T-helper 17 cell (primary cell): ENCODE data around the gene HK2. TPM values are rescaled to one million over a fixed set of nuclear protein-coding genes. Genes with fewer than 3 reads are reported as not detected.
"Not testable (repeated sequence)": the region's sequence is repeated elsewhere in the genome, so short reads cannot be mapped to it uniquely, and the experiment has no call there.

Experiments used
- ATAC-seq: fragments of 150-1000 bp; cut with Tn5 transposase; 2 replicates; pipeline ENCODE4 v1.10.0; 2021; ENCODE audit warnings: mild to moderate bottlenecking, moderate library complexity
- DNase-seq, 3 donors: peaks; one replicate each; pipeline versions ENCODE4 v3.0.0 to v3.0.0-alpha.2; 2020 to 2021
- H3K9me3 ChIP-seq: one replicate; pipeline ENCODE4 v1.7.0; 2013; ENCODE audit warnings: low read length, mild to moderate bottlenecking; ENCODE audit not compliant: control insufficient read depth, poor library complexity, severe bottlenecking
- H3K27ac Mint-ChIP-seq: one replicate; pipeline ENCODE4 v1.8.0; 2022; ENCODE audit warnings: mild to moderate bottlenecking, moderate library complexity, mixed read lengths
- H3K27me3 Mint-ChIP-seq: one replicate; pipeline ENCODE4 v1.8.0; 2022; ENCODE audit warnings: mixed read lengths
- H3K36me3 Mint-ChIP-seq: one replicate; pipeline ENCODE4 v1.8.0; 2022; ENCODE audit warnings: low read depth, mixed read lengths
- H3K4me1 Mint-ChIP-seq: one replicate; pipeline ENCODE4 v1.8.0; 2022; ENCODE audit warnings: mild to moderate bottlenecking, mixed read lengths
- H3K4me3 Mint-ChIP-seq: one replicate; pipeline ENCODE4 v1.8.0; 2022; ENCODE audit warnings: mild to moderate bottlenecking, moderate library complexity, mixed read lengths
- total RNA-seq, 4 donors: library from RNA in 2 of 4; stranded (reverse) in 2 of 4; gene quantifications; one replicate each; pipeline ENCODE4 v1.2.3 and lab custom pipeline; 2022 to 2026

HK2 gene
- total RNA-seq, 2 donors from 2014 or later: 11.3 to 13.3 TPM

- peaks cover 7% of the 10 kb centered on the region for H3K36me3 Mint-ChIP-seq
- ATAC-seq (no peak), DNase-seq (no peak)
- no peak overlapping the region for H3K27ac Mint-ChIP-seq
- H3K9me3 ChIP-seq: no peaks in the 10 kb centered on the region
- H3K4me3 Mint-ChIP-seq: no peak overlapping the region
- H3K4me1 Mint-ChIP-seq: peaks cover 1% of the 10 kb centered on the region
- H3K27me3 Mint-ChIP-seq: no peaks in the 10 kb centered on the region
Observed at GRCh38 chr2:74891136-74891764, 57.3 kb downstream of the HK2 start.

- not testable (repeated sequence) for ATAC-seq, H3K4me1 Mint-ChIP-seq, H3K4me3 Mint-ChIP-seq, DNase-seq, H3K27me3 Mint-ChIP-seq, H3K27ac Mint-ChIP-seq, H3K9me3 ChIP-seq, H3K36me3 Mint-ChIP-seq
Observed at GRCh38 chr2:74891816-74892215, 57.9 kb downstream of the HK2 start.

DNA sequence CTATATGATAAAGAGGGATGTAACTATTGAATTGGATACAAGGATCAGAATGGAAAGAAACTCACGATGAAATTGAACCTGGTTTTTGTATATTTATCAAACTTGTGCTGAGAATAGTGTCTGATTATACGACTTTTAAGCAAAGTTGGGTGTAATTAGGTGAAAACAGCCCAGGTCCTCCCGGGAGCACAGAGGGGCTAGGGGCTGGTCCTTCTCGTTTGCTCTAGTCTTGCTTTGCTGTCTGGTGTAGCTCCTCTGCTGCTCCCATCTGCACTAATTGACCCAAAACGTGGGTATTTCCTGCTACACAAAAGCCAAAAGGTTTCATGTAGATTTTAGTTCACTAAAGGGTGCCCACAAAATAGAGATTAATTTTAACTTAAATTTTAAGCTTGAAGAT is 58.7 kb downstream of the HK2 start:
- ATAC-seq (no peak), DNase-seq (no peak)
- Mint-ChIP-seq H3K36me3 (peaks cover 5% of the 10 kb centered on the region), H3K4me1 (no peaks in the 10 kb centered on the region), H3K27me3 (no peaks in the 10 kb centered on the region), H3K4me3 (no peak overlapping the region), H3K27ac (peak overlapping the region; percentile 51)
- H3K9me3 ChIP-seq: no peaks in the 10 kb centered on the region

DNA sequence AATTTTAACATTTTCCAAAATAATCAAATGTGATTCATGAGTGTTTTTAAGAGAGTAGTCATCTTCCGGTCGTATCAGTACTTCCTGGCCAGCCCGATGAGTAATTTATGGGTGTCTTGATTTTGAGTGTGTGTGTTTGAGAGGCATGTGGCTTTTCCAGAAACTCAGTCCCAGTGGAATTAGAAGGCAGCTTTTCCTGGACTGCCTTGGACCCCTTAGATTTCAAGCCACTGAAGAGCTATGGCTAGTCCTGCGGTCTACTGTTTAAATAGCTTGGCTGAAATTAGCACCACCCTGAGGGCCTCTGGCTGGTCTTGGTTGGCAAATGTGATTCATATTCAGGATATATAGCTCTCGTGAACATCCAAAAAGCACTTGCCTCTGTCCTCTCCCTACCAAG is 59.4 kb downstream of the HK2 start:
- no peak for ATAC-seq
- H3K27me3 Mint-ChIP-seq: no peaks in the 10 kb centered on the region
- H3K4me3 Mint-ChIP-seq: no peak overlapping the region
- no peaks in the 10 kb centered on the region for H3K9me3 ChIP-seq
- H3K4me1 Mint-ChIP-seq: no peaks in the 10 kb centered on the region
- H3K27ac Mint-ChIP-seq: no peak overlapping the region
- peaks cover 5% of the 10 kb centered on the region for H3K36me3 Mint-ChIP-seq
- no peak for DNase-seq

DNA sequence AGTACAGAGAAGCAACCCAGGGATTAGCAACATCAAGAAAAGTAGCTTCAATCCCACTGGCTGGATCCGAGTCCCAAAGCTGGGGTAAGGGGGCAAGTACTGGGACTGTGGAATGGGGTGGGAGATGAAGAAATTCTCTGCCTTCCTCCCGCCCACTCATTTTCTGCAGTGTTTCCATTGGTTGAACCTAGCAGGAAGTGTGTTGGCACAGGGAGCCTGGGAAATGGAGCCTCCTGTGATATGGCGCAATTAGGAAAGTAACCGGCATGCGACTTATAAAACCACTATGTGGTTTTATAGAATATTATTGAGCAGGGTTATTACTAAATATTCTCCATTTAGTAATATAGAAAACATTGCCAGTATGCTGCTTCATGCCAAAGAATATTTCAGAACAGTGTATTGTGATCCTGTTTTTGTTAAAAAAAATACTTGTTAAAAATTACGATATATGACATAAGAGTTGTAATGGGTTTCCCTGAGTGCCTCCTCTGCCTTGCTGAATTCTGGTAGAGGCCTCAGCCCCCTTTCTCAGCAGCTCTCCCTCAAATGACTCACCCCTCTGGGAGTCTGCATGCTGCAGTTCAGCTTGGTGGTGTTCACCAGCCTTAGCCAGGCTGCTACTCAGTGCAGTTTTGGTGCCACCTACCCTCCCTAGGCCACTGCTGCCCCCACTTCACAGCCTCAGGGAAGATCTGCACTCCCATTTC is 60.5 kb downstream of the HK2 start:
- no peaks in the 10 kb centered on the region for H3K9me3 ChIP-seq
- Mint-ChIP-seq H3K36me3 (peaks cover 5% of the 10 kb centered on the region), H3K4me3 (no peak overlapping the region), H3K4me1 (no peaks in the 10 kb centered on the region), H3K27me3 (no peaks in the 10 kb centered on the region), H3K27ac (no peak overlapping the region)
- DNase-seq: no peak
- no peak for ATAC-seq

DNA sequence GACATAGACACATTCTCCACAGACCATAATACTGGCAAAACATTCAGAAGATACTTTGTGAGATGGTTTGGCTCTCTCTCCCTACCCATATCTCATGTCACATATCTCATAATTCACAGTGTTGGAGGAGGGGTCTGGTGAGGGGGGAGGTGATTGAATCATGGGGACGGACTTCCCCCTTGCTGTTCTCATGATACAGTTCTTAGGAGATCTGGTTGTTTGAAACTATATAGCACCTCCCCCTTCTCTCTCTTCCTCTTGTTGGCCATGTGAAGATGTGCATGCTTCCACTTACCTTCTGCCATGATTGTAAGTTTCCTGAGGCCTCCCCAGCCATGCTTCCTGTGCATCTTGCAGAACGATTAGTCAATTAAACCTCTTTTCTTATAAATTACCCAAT is 61.1 kb downstream of the HK2 start:
- Mint-ChIP-seq H3K27ac (no peak overlapping the region), H3K36me3 (peaks cover 5% of the 10 kb centered on the region), H3K27me3 (no peaks in the 10 kb centered on the region), H3K4me1 (no peaks in the 10 kb centered on the region), H3K4me3 (no peak overlapping the region)
- ATAC-seq (no peak), DNase-seq (no peak)
- no peaks in the 10 kb centered on the region for H3K9me3 ChIP-seq

DNA sequence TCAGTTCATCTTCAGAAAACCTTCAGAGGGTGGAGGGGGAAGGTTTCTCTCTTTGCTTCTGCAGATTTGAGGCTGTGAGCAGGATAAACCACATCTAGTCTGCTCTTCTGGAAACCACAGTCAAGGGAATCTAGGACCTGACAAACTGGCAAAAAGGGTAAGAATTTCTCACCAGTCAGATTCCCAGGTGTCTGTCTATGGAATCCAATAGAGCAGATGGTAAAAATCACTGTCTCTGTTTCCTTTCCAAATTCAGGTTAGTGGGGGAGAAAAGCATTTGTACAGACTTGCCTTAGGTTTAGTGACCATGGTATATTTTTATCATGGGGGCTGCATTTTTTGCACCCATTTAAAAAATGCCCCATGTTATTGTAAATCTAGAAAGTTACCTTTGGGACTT is 62.3 kb downstream of the HK2 start:
- peaks cover 5% of the 10 kb centered on the region for H3K36me3 Mint-ChIP-seq

DNA sequence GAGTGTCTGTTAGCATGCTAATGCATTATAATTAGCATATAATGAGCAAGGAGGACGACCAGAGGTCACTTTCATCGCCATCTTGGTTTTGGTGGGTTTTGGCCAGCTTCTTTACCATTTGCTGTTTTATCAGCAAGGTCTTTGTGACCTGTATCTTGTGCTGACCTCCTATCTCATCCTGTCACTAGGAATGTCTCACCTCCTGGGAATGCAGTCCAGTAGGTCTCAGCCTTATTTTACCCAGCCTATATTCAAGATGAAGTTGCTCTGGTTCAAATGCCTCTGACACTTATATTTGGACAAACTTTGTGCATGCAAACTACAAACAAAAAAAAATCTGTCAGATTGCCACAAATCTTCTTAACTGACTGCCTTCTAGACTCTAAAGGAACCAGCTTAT is 66.3 kb downstream of the HK2 start:
- ATAC-seq, H3K27ac Mint-ChIP-seq, H3K9me3 ChIP-seq, H3K4me3 Mint-ChIP-seq, DNase-seq, H3K4me1 Mint-ChIP-seq, H3K36me3 Mint-ChIP-seq, H3K27me3 Mint-ChIP-seq: not testable (repeated sequence)

More for the DNA sequence above, 62.3 kb downstream of the HK2 start:
- no peak for DNase-seq
- Mint-ChIP-seq H3K4me1 (no peaks in the 10 kb centered on the region), H3K4me3 (no peak overlapping the region), H3K27ac (no peak overlapping the region), H3K27me3 (no peaks in the 10 kb centered on the region)
- no peaks in the 10 kb centered on the region for H3K9me3 ChIP-seq
- ATAC-seq: no peak

DNA sequence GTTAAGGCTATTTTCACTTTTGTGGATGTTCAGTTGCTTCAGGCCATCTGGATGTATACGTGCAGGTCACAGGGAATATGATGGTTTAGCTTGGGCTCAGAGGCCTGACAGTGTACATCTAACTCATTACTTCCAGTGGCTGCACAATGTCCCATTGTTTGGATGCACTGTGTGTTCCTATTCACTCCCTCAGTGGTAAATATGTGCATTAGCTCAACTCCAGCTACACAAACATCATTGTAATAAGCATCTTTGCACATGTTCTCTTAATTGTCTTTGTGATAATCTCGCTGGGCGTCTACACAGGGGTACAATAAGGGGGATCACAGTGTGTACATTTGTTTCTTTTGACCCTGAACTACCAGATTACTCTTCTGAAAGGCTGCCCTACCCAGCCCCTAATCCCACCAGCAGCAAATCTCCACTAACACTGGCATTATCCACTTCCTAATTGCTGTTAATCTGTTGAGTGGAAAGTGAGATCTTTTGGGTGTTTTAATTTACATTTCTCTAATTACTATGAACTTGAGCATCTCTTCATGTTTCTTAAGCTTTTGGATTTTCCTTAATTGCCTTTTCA is 68.4 kb downstream of the HK2 start:
- Mint-ChIP-seq H3K4me3 (no peak overlapping the region), H3K27me3 (peaks cover 9% of the 10 kb centered on the region), H3K27ac (no peak overlapping the region), H3K4me1 (no peaks in the 10 kb centered on the region), H3K36me3 (no peaks in the 10 kb centered on the region)
- ATAC-seq: no peak
- DNase-seq: no peak
- H3K9me3 ChIP-seq: no peaks in the 10 kb centered on the region

GRCh38 chr2:74906395-74906794 is 72.5 kb downstream of the HK2 start:
- ATAC-seq (no peak), DNase-seq (no peak)
- Mint-ChIP-seq H3K27me3 (peaks cover 46% of the 10 kb centered on the region), H3K27ac (no peak overlapping the region), H3K4me3 (no peak overlapping the region), H3K4me1 (peaks cover 8% of the 10 kb centered on the region), H3K36me3 (peaks cover 4% of the 10 kb centered on the region)
- no peaks in the 10 kb centered on the region for H3K9me3 ChIP-seq

DNA sequence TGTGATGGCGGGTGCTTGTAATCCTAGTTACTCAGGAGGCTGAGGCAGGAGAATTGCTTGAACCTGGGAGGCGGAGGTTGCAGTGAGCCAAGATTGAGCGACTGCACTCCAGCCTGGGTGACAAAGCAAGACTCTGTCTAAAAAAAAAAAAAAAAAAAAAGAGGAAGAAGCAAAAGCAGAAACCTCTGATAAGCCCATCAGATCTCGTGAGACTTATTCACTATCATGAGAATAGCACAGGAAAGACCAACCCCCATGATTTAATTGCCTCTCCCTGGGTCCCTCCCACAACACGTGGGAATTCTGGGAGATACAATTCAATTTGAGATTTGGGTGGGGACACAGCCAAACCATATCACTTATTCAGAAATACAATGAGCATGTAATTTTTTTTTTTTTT is 73.6 kb downstream of the HK2 start:
- H3K27ac Mint-ChIP-seq, ATAC-seq, H3K9me3 ChIP-seq, DNase-seq, H3K4me3 Mint-ChIP-seq, H3K4me1 Mint-ChIP-seq, H3K36me3 Mint-ChIP-seq: not testable (repeated sequence)
- peaks cover 57% of the 10 kb centered on the region for H3K27me3 Mint-ChIP-seq

GRCh38 chr2:74908748-74909444 is 75.0 kb downstream of the HK2 start:
- Mint-ChIP-seq H3K36me3 (peaks cover 4% of the 10 kb centered on the region), H3K27me3 (peaks cover 71% of the 10 kb centered on the region), H3K4me3 (peak overlapping the region; percentile 63), H3K4me1 (peaks cover 8% of the 10 kb centered on the region), H3K27ac (no peak overlapping the region)
- no peak for DNase-seq
- no peak for ATAC-seq
- no peaks in the 10 kb centered on the region for H3K9me3 ChIP-seq

- Mint-ChIP-seq H3K27me3 (peaks cover 84% of the 10 kb centered on the region), H3K27ac (no peak overlapping the region), H3K4me1 (peaks cover 14% of the 10 kb centered on the region), H3K36me3 (peaks cover 13% of the 10 kb centered on the region), H3K4me3 (no peak overlapping the region)
- DNase-seq (no peak), ATAC-seq (no peak)
- no peaks in the 10 kb centered on the region for H3K9me3 ChIP-seq
Observed at GRCh38 chr2:74910245-74910644, 76.3 kb downstream of the HK2 start.
